IgD-negative memory B cell (primary cell): ENCODE data around the gene CCNA1. TPM values are rescaled to one million over a fixed set of nuclear protein-coding genes. Genes with fewer than 3 reads are reported as not detected.

ENCODE experiments used
- polyA plus RNA-seq: library from polyadenylated mRNA; unstranded; fragments of 300-500 nt; fragmentation: Illumina TruSeq; gene quantifications from one replicate; pipeline ENCODE4 v1.2.3, GENCODE V29; 2021

CCNA1 gene
- polyA plus RNA-seq, 1 donor from 2014 or later = not detected

Other genes with a start within 250 kb of the CCNA1 start
- not detected for gene SOHLH2, start 217.9 kb upstream of the CCNA1 start, polyA plus RNA-seq
- not detected for gene CCDC169, start 134.7 kb upstream of the CCNA1 start, polyA plus RNA-seq
- 17.9 TPM for gene SPART, start 86.1 kb upstream of the CCNA1 start, polyA plus RNA-seq
- not detected for gene SERTM1, start 241.5 kb downstream of the CCNA1 start, polyA plus RNA-seq